HEK293 (cell line): ENCODE measurements around the gene ECT2.

ENCODE experiments used
- CTCF ChIA-PET: fragments of 350-600 bp; formaldehyde crosslinking; extraction: SDS; loops from one replicate; lab custom pipeline; 2021; ENCODE audit warnings: antibody characterized with exemption; lab: Yijun Ruan, JAX
- POLR2A ChIA-PET: fragments of 300-600 bp; formaldehyde crosslinking; extraction: SDS; loops from one replicate; lab custom pipeline; 2020; ENCODE audit warnings: antibody characterized with exemption, inconsistent platforms; lab: Yijun Ruan, JAX
- H3K27ac ChIP-seq: fragments of 200-500 bp; sonication (Bioruptor generic); 2 replicates; pipeline ENCODE4 v1.5.1; 2014; ENCODE audit warnings: low read depth, low read length, control low read depth, inconsistent platforms; ENCODE audit errors: extremely low read depth
- H3K36me3 ChIP-seq, 2 experiments: fragments of 200-500 bp in 1 of 2; sonication (Bioruptor generic) in 1 of 2; 1 replicate in 1 of 2; 2 replicates in 1 of 2; pipeline ENCODE4 v1.5.1; 2014 to 2017; ENCODE audit warnings: inconsistent platforms in 2 of 2, low read length in 2 of 2; ENCODE audit not compliant: control insufficient read depth in 2 of 2, insufficient read depth in 1 of 2
- H3K4me1 ChIP-seq: fragments of 200-500 bp; sonication (Bioruptor generic); 2 replicates; pipeline ENCODE4 v1.5.1; 2014; ENCODE audit warnings: mild to moderate bottlenecking, low read length, inconsistent platforms; ENCODE audit not compliant: control insufficient read depth, insufficient read depth
- H3K4me3 ChIP-seq: 2 replicates; pipeline ENCODE4 v1.5.1; 2011; ENCODE audit warnings: low read depth, mild to moderate bottlenecking, control low read depth, low read length, moderate library complexity
- H3K9me3 ChIP-seq: fragments of 200-500 bp; sonication (Bioruptor generic); 2 replicates; pipeline ENCODE4 v1.5.1; 2014; ENCODE audit warnings: low read depth, low read length, inconsistent platforms; ENCODE audit not compliant: control insufficient read depth, insufficient read depth
- BCL11B ChIP-seq: fragments of 450-650 bp; formaldehyde crosslinking; IDR thresholded peaks from 2 replicates; pipeline ENCODE4 v1.5.1; 2016; ENCODE audit warnings: low read depth, missing biosample characterization, missing genetic modification characterization
- IKZF3 ChIP-seq: fragments of 450-650 bp; IDR thresholded peaks from 2 replicates; pipeline ENCODE4 v1.5.0; 2018; ENCODE audit warnings: missing biosample characterization, mild to moderate bottlenecking, missing genetic modification characterization, moderate library complexity
- KLF1 ChIP-seq: fragments of 450-650 bp; formaldehyde crosslinking; IDR thresholded peaks from 2 replicates; pipeline ENCODE4 v1.5.1; 2016; ENCODE audit warnings: missing biosample characterization, missing genetic modification characterization
- KLF8 ChIP-seq: fragments of 450-650 bp; formaldehyde crosslinking; IDR thresholded peaks from 2 replicates; pipeline ENCODE4 v1.5.1; 2016; ENCODE audit warnings: missing biosample characterization, missing genetic modification characterization
- SALL2 ChIP-seq: fragments of 450-650 bp; formaldehyde crosslinking; IDR thresholded peaks from 2 replicates; pipeline ENCODE4 v1.5.0; 2017; ENCODE audit warnings: missing biosample characterization, mild to moderate bottlenecking, missing genetic modification characterization, borderline replicate concordance
- SP7 ChIP-seq: fragments of 450-650 bp; formaldehyde crosslinking; IDR thresholded peaks from 2 replicates; pipeline ENCODE4 v1.5.1; 2016; ENCODE audit warnings: missing biosample characterization, missing genetic modification characterization
- ZBTB17 ChIP-seq: fragments of 450-650 bp; formaldehyde crosslinking; IDR thresholded peaks from 2 replicates; pipeline ENCODE4 v1.5.1; 2016; ENCODE audit warnings: missing biosample characterization, missing genetic modification characterization
- ZBTB7A ChIP-seq: fragments of 450-650 bp; formaldehyde crosslinking; IDR thresholded peaks from 2 replicates; pipeline ENCODE4 v1.5.1; 2016; ENCODE audit warnings: low read depth, missing biosample characterization, missing genetic modification characterization
- ZFP41 ChIP-seq: fragments of 450-650 bp; formaldehyde crosslinking; IDR thresholded peaks from 2 replicates; pipeline ENCODE4 v1.5.1; 2016; ENCODE audit warnings: missing biosample characterization, missing genetic modification characterization, borderline replicate concordance
- ZNF274 ChIP-seq, 2 experiments: fragments of 200-500 bp in 1 of 2; fragments of 450-650 bp in 1 of 2; sonication (Bioruptor generic) in 1 of 2; formaldehyde crosslinking in 1 of 2; IDR thresholded peaks; 2 replicates each; pipeline versions ENCODE4 v1.5.1 to v1.6.1; 2014 to 2016; ENCODE audit warnings: borderline replicate concordance in 1 of 2, inconsistent platforms in 1 of 2, low read length in 1 of 2, missing biosample characterization in 1 of 2, missing genetic modification characterization in 1 of 2
- ZNF37A ChIP-seq: fragments of 450-650 bp; IDR thresholded peaks from 2 replicates; pipeline ENCODE4 v1.5.1; 2018; ENCODE audit warnings: missing biosample characterization, missing genetic modification characterization
- ZNF654 ChIP-seq: fragments of 450-650 bp; formaldehyde crosslinking; IDR thresholded peaks from 2 replicates; pipeline ENCODE4 v1.5.1; 2016; ENCODE audit warnings: low read depth, missing biosample characterization, missing genetic modification characterization
- ZSCAN23 ChIP-seq: fragments of 450-650 bp; formaldehyde crosslinking; IDR thresholded peaks from 2 replicates; pipeline ENCODE4 v1.5.1; 2016; ENCODE audit warnings: missing biosample characterization, missing genetic modification characterization
- ZXDB ChIP-seq: fragments of 450-650 bp; formaldehyde crosslinking; IDR thresholded peaks from 2 replicates; pipeline ENCODE4 v1.5.1; 2016; ENCODE audit warnings: missing biosample characterization, missing genetic modification characterization
- TF ChIP-seq, protein P1 (sequence below): fragments of 450-650 bp; formaldehyde crosslinking; IDR thresholded peaks from 2 replicates; pipeline ENCODE4 v1.5.1; 2016; ENCODE audit warnings: missing biosample characterization, missing genetic modification characterization, low read depth
- TF ChIP-seq, protein P2 (sequence below): IDR thresholded peaks from 2 replicates; pipeline ENCODE4 v1.6.1; 2011; ENCODE audit warnings: mild to moderate bottlenecking, low read depth, low read length, borderline replicate concordance
- TF ChIP-seq, protein P3 (sequence below): fragments of 450-650 bp; formaldehyde crosslinking; IDR thresholded peaks from 2 replicates; pipeline ENCODE4 v1.5.1; 2017; ENCODE audit warnings: missing biosample characterization, missing genetic modification characterization
- TF ChIP-seq, protein P4 (sequence below): fragments of 450-650 bp; formaldehyde crosslinking; IDR thresholded peaks from 2 replicates; pipeline ENCODE4 v1.5.1; 2016; ENCODE audit warnings: missing biosample characterization, missing genetic modification characterization

Gene ECT2

DNA sequence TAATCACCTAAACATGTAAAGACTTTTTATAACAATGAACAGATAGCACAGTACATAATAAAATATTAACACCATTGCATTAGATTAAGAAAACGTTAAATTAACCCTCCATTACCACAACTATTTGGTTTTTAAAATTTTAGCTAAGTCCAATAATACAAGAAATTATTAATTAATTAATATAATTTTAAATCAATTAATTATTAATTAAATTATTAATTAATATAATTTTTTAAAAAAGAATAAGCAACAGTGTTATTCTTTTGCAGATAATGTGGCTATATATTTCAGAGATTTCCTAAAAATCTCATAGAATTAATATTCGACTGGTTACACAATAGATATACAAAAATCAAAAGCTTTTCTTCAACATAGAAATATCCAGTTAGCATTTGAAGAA, 82.5 kb downstream of the ECT2 start (continued):
- TF ChIP-seq, protein P1, sequence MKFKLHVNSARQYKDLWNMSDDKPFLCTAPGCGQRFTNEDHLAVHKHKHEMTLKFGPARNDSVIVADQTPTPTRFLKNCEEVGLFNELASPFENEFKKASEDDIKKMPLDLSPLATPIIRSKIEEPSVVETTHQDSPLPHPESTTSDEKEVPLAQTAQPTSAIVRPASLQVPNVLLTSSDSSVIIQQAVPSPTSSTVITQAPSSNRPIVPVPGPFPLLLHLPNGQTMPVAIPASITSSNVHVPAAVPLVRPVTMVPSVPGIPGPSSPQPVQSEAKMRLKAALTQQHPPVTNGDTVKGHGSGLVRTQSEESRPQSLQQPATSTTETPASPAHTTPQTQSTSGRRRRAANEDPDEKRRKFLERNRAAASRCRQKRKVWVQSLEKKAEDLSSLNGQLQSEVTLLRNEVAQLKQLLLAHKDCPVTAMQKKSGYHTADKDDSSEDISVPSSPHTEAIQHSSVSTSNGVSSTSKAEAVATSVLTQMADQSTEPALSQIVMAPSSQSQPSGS (tag by site-specific recombination), result no peak
- TF ChIP-seq ZXDB (tag by site-specific recombination) (no peak), IKZF3 (no peak)

DNA sequence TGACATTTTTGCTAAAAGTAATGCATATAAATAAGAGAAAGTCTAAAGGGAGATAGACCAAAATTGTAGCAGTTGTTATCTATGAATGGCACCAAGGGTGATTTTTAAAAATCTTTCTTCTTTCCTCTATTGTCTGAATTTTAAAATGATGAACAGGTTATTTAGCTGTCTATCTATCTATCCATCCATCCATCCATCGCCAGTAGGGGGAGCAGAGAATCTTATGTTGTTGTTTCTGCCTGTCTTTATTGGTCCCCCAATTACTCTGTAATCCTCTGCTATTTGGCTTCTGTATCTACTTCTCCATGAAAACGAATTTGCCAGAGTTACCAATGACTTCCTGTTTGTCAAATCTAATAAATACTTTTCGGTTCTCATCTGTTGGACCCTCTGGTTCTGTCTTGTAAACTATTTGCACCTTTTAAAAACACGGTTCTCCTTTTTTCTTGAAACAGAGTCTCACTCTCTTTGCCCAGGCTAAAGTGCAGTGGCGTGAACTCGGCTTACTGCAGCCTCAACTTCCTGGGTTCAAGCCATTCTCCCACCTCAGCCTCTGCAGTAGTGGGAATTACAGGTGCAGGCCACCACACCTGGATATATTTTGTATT, 86.0 kb downstream of the ECT2 start:
- ChIA-PET POLR2A (no interaction called here), CTCF (interaction anchor here (0.7 to 1.3 kb wide), 6 partner anchors 15 to 213 kb away, joined by 3 to 5 read pairs (median 4); no protein-coding TSS in a partner anchor)
- no peaks in the 10 kb centered on the region for H3K9me3 ChIP-seq
- H3K4me3 ChIP-seq, result no peak overlapping the region
- H3K4me1 ChIP-seq, result no peaks in the 10 kb centered on the region
- TF ChIP-seq ZNF654 (tag by site-specific recombination), result peak; percentile 40; the same call in 1 of the 2 replicates
- peak; percentile 51; the same call in 1 of the 2 replicates for TF ChIP-seq ZBTB17 (tag by site-specific recombination)
- TF ChIP-seq KLF8, result no peak
- no peak for TF ChIP-seq KLF1 (tag by site-specific recombination)
- TF ChIP-seq, protein P2, sequence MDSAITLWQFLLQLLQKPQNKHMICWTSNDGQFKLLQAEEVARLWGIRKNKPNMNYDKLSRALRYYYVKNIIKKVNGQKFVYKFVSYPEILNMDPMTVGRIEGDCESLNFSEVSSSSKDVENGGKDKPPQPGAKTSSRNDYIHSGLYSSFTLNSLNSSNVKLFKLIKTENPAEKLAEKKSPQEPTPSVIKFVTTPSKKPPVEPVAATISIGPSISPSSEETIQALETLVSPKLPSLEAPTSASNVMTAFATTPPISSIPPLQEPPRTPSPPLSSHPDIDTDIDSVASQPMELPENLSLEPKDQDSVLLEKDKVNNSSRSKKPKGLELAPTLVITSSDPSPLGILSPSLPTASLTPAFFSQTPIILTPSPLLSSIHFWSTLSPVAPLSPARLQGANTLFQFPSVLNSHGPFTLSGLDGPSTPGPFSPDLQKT, result no peak
- no peak overlapping the region for H3K27ac ChIP-seq
- no peaks in the 10 kb centered on the region for H3K36me3 ChIP-seq

DNA sequence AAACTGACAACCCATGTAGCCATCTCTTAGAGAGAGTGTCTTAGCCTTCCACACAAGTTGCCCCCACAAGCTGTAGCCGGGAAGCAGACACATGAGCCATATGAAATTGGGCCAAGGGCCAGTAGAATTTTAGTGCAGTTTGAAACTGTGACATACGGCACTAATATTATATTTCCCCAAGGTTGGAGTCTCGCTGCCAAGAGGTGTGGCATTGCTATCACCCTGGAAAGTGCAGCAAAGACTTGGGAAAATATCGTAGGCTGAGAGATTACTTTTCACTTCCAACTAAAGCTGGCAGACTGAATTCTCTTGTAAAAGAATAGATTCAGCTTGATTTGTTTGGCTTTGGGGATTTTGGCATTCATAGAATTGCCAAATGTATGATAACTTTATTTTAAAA, 89.2 kb downstream of the ECT2 start:
- Histone ChIP-seq H3K4me3 (no peak overlapping the region), H3K4me1 (no peaks in the 10 kb centered on the region), H3K36me3 (no peaks in the 10 kb centered on the region), H3K9me3 (no peaks in the 10 kb centered on the region), H3K27ac (no peak overlapping the region)
- TF ChIP-seq SP7 (no peak), ZSCAN23 (tag by site-specific recombination) (no peak), ZBTB7A (no peak), BCL11B (tag by site-specific recombination) (no peak), ZNF274 (IDR thresholded peaks at IDR 0.05; ENCODE audit: low read length) (no peak), ZNF274 (tag by site-specific recombination; IDR thresholded peaks at IDR 0.05; ENCODE audit: borderline replicate concordance) (no peak), SALL2 (tag by site-specific recombination) (no peak), ZNF37A (no peak), ZFP41 (no peak)
- TF ChIP-seq, protein P3, sequence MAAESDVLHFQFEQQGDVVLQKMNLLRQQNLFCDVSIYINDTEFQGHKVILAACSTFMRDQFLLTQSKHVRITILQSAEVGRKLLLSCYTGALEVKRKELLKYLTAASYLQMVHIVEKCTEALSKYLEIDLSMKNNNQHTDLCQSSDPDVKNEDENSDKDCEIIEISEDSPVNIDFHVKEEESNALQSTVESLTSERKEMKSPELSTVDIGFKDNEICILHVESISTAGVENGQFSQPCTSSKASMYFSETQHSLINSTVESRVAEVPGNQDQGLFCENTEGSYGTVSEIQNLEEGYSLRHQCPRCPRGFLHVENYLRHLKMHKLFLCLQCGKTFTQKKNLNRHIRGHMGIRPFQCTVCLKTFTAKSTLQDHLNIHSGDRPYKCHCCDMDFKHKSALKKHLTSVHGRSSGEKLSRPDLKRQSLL (tag by site-specific recombination), result no peak
- TF ChIP-seq, protein P4, sequence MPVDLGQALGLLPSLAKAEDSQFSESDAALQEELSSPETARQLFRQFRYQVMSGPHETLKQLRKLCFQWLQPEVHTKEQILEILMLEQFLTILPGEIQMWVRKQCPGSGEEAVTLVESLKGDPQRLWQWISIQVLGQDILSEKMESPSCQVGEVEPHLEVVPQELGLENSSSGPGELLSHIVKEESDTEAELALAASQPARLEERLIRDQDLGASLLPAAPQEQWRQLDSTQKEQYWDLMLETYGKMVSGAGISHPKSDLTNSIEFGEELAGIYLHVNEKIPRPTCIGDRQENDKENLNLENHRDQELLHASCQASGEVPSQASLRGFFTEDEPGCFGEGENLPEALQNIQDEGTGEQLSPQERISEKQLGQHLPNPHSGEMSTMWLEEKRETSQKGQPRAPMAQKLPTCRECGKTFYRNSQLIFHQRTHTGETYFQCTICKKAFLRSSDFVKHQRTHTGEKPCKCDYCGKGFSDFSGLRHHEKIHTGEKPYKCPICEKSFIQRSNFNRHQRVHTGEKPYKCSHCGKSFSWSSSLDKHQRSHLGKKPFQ, result no peak
- POLR2A ChIA-PET, result no interaction called here
- CTCF ChIA-PET, result interaction anchor here (0.6 kb wide), 2 partner anchors 9 to 15 kb away, joined by 3 read pairs; no protein-coding TSS in a partner anchor
